ENCODE results near the gene ELF2. TPM values are rescaled to one million over a fixed set of nuclear protein-coding genes. Genes with fewer than 3 reads are reported as not detected.

Gene ELF2
- total and polyA plus RNA-seq, 2 experiments from 2014 or later: 38.2 to 48.8 TPM

DNA sequence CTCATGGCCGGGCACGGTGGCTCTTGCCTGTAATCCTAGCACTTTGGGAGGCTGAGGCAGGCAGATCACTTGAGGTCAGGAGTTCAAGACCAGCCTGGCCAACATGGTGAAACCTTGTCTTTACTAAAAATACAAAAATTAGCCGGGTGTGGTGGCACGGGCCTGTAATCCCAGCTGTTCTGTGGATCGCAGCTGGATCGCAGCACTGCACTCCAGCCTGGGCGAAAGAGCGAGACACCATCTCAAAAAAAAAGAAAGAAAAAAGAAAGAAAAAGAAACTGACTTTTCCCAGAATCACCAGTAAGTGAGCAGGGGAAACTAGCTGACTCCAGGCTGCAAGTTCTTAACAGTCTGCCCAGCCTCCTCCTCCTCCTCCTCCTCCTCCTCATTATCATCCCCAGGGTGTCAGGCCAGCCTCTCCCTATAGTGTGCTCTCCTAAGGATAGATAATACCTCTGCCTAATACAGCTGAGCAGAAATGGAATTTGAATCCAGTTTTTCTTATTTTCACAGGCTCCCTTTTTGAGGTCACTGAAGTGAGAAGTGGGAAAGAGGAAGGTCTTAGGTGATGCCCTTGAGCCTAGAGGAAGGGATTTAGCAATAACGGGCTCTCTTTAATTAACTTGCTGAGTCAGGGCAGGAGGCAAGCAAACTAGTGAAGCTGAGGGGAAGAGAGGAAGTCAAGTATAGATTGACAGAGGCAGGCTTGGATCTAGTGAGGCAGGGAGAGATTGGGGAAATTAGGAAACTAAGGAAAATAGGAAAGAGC, 11.8 kb upstream of the ELF2 start:
- H3K9me3 Mint-ChIP-seq: no peaks in the 10 kb centered on the region
- Histone ChIP-seq H3K4me1 (ENCODE audit: insufficient read depth) (peaks cover 9% of the 10 kb centered on the region; the same call in 1 of the 2 replicates), H3F3A (replicated peaks; ENCODE audit: low read depth) (peaks cover 4% of the 10 kb centered on the region; the same call in 1 of the 2 replicates), H3K9me2 (ENCODE audit: insufficient read depth) (no peaks in the 10 kb centered on the region), H3K4me3 (no peak overlapping the region), H3K27ac (ENCODE audit: low read depth) (peak overlapping the region; percentile 45; the same call in 1 of the 2 replicates), H3K4me2 (peak overlapping the region; percentile 9; the same call in 1 of the 2 replicates), H3K79me2 (replicated peaks; ENCODE audit: insufficient read depth) (no peaks in the 10 kb centered on the region), H4K20me1 (replicated peaks; ENCODE audit: insufficient read depth) (no peaks in the 10 kb centered on the region), H3K27me3 (ENCODE audit: insufficient read depth) (no peaks in the 10 kb centered on the region), H2AFZ (peak overlapping the region; percentile 33; the same call in 1 of the 2 replicates), H3K36me3 (ENCODE audit: insufficient read depth) (no peaks in the 10 kb centered on the region)
- peak overlapping the region; percentile 76 for H3K27ac Mint-ChIP-seq
- no peaks in the 10 kb centered on the region for H3K36me3 Mint-ChIP-seq (ENCODE audit: low read depth)
- DNase-seq (ENCODE audit: low spot score): no peak
- H3K27me3 Mint-ChIP-seq (ENCODE audit: insufficient read depth, low read depth, poor library complexity): peaks cover 2% of the 10 kb centered on the region
- ATAC-seq: peak; percentile 88
- no peak overlapping the region for H3K4me3 Mint-ChIP-seq
- H3K4me1 Mint-ChIP-seq: peaks cover 9% of the 10 kb centered on the region
- TF ChIP-seq, protein P1, sequence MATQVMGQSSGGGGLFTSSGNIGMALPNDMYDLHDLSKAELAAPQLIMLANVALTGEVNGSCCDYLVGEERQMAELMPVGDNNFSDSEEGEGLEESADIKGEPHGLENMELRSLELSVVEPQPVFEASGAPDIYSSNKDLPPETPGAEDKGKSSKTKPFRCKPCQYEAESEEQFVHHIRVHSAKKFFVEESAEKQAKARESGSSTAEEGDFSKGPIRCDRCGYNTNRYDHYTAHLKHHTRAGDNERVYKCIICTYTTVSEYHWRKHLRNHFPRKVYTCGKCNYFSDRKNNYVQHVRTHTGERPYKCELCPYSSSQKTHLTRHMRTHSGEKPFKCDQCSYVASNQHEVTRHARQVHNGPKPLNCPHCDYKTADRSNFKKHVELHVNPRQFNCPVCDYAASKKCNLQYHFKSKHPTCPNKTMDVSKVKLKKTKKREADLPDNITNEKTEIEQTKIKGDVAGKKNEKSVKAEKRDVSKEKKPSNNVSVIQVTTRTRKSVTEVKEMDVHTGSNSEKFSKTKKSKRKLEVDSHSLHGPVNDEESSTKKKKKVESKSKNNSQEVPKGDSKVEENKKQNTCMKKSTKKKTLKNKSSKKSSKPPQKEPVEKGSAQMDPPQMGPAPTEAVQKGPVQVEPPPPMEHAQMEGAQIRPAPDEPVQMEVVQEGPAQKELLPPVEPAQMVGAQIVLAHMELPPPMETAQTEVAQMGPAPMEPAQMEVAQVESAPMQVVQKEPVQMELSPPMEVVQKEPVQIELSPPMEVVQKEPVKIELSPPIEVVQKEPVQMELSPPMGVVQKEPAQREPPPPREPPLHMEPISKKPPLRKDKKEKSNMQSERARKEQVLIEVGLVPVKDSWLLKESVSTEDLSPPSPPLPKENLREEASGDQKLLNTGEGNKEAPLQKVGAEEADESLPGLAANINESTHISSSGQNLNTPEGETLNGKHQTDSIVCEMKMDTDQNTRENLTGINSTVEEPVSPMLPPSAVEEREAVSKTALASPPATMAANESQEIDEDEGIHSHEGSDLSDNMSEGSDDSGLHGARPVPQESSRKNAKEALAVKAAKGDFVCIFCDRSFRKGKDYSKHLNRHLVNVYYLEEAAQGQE (IDR thresholded peaks at IDR 0.05; ENCODE audit: unreplicated experiment): no peak
- TF ChIP-seq ZNF331 (CRISPR knock-in tag; IDR thresholded peaks at IDR 0.05; ENCODE audit: low read depth) (no peak), POLR2AphosphoS5 (IDR thresholded peaks at IDR 0.05; ENCODE audit: low read depth) (no peak), JUNB (IDR thresholded peaks at IDR 0.05; ENCODE audit: unreplicated experiment) (no peak), EZH2 (IDR thresholded peaks at IDR 0.05; ENCODE audit: low read depth, unreplicated experiment) (no peak), NANOG (IDR thresholded peaks at IDR 0.05; ENCODE audit: borderline replicate concordance) (no peak), CREB1 (CRISPR knock-in tag; IDR thresholded peaks at IDR 0.05; ENCODE audit: low read depth) (no peak), STAT1 (IDR thresholded peaks at IDR 0.05; ENCODE audit: unreplicated experiment) (no peak), EZH2phosphoT487 (IDR thresholded peaks at IDR 0.05; ENCODE audit: unreplicated experiment) (no peak), ZNF114 (CRISPR knock-in tag; IDR thresholded peaks at IDR 0.05) (no peak)
- TF ChIP-seq, protein P2, sequence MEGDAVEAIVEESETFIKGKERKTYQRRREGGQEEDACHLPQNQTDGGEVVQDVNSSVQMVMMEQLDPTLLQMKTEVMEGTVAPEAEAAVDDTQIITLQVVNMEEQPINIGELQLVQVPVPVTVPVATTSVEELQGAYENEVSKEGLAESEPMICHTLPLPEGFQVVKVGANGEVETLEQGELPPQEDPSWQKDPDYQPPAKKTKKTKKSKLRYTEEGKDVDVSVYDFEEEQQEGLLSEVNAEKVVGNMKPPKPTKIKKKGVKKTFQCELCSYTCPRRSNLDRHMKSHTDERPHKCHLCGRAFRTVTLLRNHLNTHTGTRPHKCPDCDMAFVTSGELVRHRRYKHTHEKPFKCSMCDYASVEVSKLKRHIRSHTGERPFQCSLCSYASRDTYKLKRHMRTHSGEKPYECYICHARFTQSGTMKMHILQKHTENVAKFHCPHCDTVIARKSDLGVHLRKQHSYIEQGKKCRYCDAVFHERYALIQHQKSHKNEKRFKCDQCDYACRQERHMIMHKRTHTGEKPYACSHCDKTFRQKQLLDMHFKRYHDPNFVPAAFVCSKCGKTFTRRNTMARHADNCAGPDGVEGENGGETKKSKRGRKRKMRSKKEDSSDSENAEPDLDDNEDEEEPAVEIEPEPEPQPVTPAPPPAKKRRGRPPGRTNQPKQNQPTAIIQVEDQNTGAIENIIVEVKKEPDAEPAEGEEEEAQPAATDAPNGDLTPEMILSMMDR (conservative IDR thresholded peaks at IDR 0.05; ENCODE audit: low read depth in 2 of 2): no peak
- TF ChIP-seq, protein P3, sequence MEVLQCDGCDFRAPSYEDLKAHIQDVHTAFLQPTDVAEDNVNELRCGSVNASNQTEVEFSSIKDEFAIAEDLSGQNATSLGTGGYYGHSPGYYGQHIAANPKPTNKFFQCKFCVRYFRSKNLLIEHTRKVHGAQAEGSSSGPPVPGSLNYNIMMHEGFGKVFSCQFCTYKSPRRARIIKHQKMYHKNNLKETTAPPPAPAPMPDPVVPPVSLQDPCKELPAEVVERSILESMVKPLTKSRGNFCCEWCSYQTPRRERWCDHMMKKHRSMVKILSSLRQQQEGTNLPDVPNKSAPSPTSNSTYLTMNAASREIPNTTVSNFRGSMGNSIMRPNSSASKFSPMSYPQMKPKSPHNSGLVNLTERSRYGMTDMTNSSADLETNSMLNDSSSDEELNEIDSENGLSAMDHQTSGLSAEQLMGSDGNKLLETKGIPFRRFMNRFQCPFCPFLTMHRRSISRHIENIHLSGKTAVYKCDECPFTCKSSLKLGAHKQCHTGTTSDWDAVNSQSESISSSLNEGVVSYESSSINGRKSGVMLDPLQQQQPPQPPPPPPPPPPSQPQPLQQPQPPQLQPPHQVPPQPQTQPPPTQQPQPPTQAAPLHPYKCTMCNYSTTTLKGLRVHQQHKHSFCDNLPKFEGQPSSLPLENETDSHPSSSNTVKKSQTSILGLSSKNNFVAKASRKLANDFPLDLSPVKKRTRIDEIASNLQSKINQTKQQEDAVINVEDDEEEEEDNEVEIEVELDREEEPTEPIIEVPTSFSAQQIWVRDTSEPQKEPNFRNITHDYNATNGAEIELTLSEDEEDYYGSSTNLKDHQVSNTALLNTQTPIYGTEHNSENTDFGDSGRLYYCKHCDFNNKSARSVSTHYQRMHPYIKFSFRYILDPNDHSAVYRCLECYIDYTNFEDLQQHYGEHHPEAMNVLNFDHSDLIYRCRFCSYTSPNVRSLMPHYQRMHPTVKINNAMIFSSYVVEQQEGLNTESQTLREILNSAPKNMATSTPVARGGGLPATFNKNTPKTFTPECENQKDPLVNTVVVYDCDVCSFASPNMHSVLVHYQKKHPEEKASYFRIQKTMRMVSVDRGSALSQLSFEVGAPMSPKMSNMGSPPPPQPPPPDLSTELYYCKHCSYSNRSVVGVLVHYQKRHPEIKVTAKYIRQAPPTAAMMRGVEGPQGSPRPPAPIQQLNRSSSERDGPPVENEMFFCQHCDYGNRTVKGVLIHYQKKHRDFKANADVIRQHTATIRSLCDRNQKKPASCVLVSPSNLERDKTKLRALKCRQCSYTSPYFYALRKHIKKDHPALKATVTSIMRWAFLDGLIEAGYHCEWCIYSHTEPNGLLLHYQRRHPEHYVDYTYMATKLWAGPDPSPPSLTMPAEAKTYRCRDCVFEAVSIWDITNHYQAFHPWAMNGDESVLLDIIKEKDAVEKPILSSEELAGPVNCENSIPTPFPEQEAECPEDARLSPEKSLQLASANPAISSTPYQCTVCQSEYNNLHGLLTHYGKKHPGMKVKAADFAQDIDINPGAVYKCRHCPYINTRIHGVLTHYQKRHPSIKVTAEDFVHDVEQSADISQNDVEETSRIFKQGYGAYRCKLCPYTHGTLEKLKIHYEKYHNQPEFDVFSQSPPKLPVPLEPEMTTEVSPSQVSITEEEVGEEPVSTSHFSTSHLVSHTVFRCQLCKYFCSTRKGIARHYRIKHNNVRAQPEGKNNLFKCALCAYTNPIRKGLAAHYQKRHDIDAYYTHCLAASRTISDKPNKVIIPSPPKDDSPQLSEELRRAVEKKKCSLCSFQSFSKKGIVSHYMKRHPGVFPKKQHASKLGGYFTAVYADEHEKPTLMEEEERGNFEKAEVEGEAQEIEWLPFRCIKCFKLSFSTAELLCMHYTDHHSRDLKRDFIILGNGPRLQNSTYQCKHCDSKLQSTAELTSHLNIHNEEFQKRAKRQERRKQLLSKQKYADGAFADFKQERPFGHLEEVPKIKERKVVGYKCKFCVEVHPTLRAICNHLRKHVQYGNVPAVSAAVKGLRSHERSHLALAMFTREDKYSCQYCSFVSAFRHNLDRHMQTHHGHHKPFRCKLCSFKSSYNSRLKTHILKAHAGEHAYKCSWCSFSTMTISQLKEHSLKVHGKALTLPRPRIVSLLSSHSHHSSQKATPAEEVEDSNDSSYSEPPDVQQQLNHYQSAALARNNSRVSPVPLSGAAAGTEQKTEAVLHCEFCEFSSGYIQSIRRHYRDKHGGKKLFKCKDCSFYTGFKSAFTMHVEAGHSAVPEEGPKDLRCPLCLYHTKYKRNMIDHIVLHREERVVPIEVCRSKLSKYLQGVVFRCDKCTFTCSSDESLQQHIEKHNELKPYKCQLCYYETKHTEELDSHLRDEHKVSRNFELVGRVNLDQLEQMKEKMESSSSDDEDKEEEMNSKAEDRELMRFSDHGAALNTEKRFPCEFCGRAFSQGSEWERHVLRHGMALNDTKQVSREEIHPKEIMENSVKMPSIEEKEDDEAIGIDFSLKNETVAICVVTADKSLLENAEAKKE (CRISPR knock-in tag; IDR thresholded peaks at IDR 0.05): no peak
